22Rv1 (cell line): ENCODE results near the gene TOB1.

Experiments
- ZFX ChIP-seq: fragments of 450-650 bp; IDR thresholded peaks from 2 replicates; pipeline ENCODE4 v1.6.1; 2017; ENCODE audit warnings: antibody characterized with exemption, borderline replicate concordance
- TF ChIP-seq, protein P1 (sequence below): fragments of 450-650 bp; IDR thresholded peaks from 2 replicates; pipeline ENCODE4 v1.5.1; 2017; ENCODE audit warnings: mild to moderate bottlenecking

DNA sequence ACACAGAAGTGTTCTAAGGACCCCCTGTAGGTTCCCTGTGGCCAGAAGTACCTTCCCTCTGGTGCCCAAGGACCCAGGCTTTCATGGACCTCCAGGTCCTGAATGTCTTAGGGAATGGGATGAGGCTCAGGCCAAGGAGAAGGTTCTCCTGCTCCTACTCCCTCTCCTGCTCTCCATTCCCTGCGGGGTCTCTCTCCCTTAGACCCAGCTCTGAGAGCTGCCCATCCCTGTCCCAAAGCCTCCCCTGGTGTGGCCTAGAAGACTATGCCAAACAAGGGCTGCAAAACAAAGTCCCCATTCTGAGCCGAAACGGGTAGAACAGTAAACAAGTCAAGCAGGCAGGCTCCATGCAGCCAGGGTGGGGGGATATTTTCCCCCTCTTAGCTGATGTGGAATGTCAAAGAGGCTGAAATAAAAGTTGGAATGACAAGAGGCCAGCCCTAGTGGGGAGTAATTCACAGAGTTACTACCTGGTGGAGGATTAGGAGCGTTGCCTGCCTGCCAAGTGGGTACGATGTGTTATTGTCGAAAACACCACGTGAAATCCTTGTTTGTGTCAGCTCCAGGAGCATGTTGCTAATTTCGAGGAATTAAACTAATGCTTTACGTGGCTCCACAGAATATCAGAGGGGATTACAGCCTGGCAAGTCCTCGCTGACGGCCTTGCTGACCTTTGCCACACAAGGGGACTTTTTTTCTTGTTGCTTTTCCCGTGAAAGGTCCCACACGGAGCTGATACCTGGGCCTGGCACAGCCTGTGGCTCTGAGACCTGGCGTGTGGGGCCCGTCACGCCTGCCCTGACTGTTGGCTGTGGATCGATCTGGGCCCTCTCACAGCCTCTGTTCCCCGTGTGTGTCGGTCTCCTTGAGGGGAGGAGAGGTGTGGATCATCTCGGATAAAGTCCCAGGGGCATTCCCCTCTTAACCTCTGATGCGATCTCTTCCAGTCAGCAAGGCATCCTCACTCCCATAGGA is 27.9 kb downstream of the TOB1 start:
- TF ChIP-seq, protein P1, sequence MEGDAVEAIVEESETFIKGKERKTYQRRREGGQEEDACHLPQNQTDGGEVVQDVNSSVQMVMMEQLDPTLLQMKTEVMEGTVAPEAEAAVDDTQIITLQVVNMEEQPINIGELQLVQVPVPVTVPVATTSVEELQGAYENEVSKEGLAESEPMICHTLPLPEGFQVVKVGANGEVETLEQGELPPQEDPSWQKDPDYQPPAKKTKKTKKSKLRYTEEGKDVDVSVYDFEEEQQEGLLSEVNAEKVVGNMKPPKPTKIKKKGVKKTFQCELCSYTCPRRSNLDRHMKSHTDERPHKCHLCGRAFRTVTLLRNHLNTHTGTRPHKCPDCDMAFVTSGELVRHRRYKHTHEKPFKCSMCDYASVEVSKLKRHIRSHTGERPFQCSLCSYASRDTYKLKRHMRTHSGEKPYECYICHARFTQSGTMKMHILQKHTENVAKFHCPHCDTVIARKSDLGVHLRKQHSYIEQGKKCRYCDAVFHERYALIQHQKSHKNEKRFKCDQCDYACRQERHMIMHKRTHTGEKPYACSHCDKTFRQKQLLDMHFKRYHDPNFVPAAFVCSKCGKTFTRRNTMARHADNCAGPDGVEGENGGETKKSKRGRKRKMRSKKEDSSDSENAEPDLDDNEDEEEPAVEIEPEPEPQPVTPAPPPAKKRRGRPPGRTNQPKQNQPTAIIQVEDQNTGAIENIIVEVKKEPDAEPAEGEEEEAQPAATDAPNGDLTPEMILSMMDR, result no peak
- no peak for TF ChIP-seq ZFX
